ENCODE results near the gene KIF26A. TPM values are rescaled to one million over a fixed set of nuclear protein-coding genes. Genes with fewer than 3 reads are reported as not detected.

Gene KIF26A
- total and polyA plus RNA-seq, 2 donors from 2014 or later, result 2.3 to 12.3 TPM

- DNase-seq (peak in 3 of 5 donors; percentile 50 to 79 (median 51)), FAIRE-seq (no peak)
- intact Hi-C loops (cut with DNase I), result no loop called here
Measured at GRCh38 chr14:104107611-104108569, 30.5 kb upstream of the KIF26A start.

GRCh38 chr14:104108570-104109541 lies 29.5 kb upstream of the KIF26A start:
- Histone ChIP-seq H3K27ac (ENCODE audit: low read depth in 2 of 2, low read length in 2 of 2) (no peak overlapping the region), H3K4me3 (ENCODE audit: low read length in 3 of 3) (no peak overlapping the region), H3K9ac (ENCODE audit: low read length in 3 of 3) (no peak overlapping the region), H3K9me3 (ENCODE audit: control insufficient read depth in 2 of 3, insufficient read depth in 1 of 3, low read length in 3 of 3) (no peaks in the 10 kb centered on the region), H3K36me3 (ENCODE audit: control insufficient read depth in 2 of 3, insufficient read depth in 3 of 3, low read length in 3 of 3) (no peaks in the 10 kb centered on the region), H3K4me1 (ENCODE audit: control insufficient read depth in 2 of 3, insufficient read depth in 2 of 3, low read depth in 1 of 3, low read length in 3 of 3) (no peaks in the 10 kb centered on the region), H3K27me3 (ENCODE audit: control insufficient read depth, insufficient read depth, low read length) (no peaks in the 10 kb centered on the region)
- TF ChIP-seq CTCF (IDR thresholded peaks at IDR 0.05; ENCODE audit: borderline replicate concordance, extremely low read depth, insufficient read depth), result no peak
- FAIRE-seq, result no peak
- DNase-seq, result peak in 3 of 5 donors; percentile 8 to 65 (median 65)
- intact Hi-C loops (cut with DNase I), result no loop called here

More at GRCh38 chr14:104107611-104108569, 30.5 kb upstream of the KIF26A start:
- TF ChIP-seq CTCF (IDR thresholded peaks at IDR 0.05; ENCODE audit: borderline replicate concordance, extremely low read depth, insufficient read depth), result no peak
- no peak overlapping the region for H3K4me3 ChIP-seq (ENCODE audit: low read length in 3 of 3)
- no peaks in the 10 kb centered on the region for H3K9me3 ChIP-seq (ENCODE audit: control insufficient read depth in 2 of 3, insufficient read depth in 1 of 3, low read length in 3 of 3)
- H3K9ac ChIP-seq (ENCODE audit: low read length in 3 of 3), result no peak overlapping the region
- H3K27me3 ChIP-seq (ENCODE audit: control insufficient read depth, insufficient read depth, low read length), result no peaks in the 10 kb centered on the region
- no peaks in the 10 kb centered on the region for H3K36me3 ChIP-seq (ENCODE audit: control insufficient read depth in 2 of 3, insufficient read depth in 3 of 3, low read length in 3 of 3)
- no peaks in the 10 kb centered on the region for H3K4me1 ChIP-seq (ENCODE audit: control insufficient read depth in 2 of 3, insufficient read depth in 2 of 3, low read depth in 1 of 3, low read length in 3 of 3)
- no peak overlapping the region for H3K27ac ChIP-seq (ENCODE audit: low read depth in 2 of 2, low read length in 2 of 2)

GRCh38 chr14:104109731-104110361 lies 28.5 kb upstream of the KIF26A start:
- H3K9me3 ChIP-seq (ENCODE audit: control insufficient read depth in 2 of 3, insufficient read depth in 1 of 3, low read length in 3 of 3), result no peaks in the 10 kb centered on the region
- no peaks in the 10 kb centered on the region for H3K27me3 ChIP-seq (ENCODE audit: control insufficient read depth, insufficient read depth, low read length)
- no peaks in the 10 kb centered on the region for H3K4me1 ChIP-seq (ENCODE audit: control insufficient read depth in 2 of 3, insufficient read depth in 2 of 3, low read depth in 1 of 3, low read length in 3 of 3)
- DNase-seq (peak in 3 of 5 donors; percentile 0 to 73 (median 43)), FAIRE-seq (no peak)
- no peak overlapping the region for H3K27ac ChIP-seq (ENCODE audit: low read depth in 2 of 2, low read length in 2 of 2)
- no peak overlapping the region for H3K4me3 ChIP-seq (ENCODE audit: low read length in 3 of 3)
- no peaks in the 10 kb centered on the region for H3K36me3 ChIP-seq (ENCODE audit: control insufficient read depth in 2 of 3, insufficient read depth in 3 of 3, low read length in 3 of 3)
- no peak for TF ChIP-seq CTCF (IDR thresholded peaks at IDR 0.05; ENCODE audit: borderline replicate concordance, extremely low read depth, insufficient read depth)
- intact Hi-C loops (cut with DNase I), result no loop called here
- H3K9ac ChIP-seq (ENCODE audit: low read length in 3 of 3), result no peak overlapping the region
